Activated T-helper 1 cell treated with anti-CD3 and anti-CD28 coated beads, Interleukin-12 subunit alpha, Interleukin-12 subunit beta, Interleukin-2, Interleukin-4 antibody, amounts not matched to agents 30 ng/mL and 10 ng/mL and 1 ng/mL, durations not matched to agents 14 hours and 24 hours and 36 hours (primary cell): Measurements from ENCODE around the gene MFRP. TPM values are rescaled to one million over a fixed set of nuclear protein-coding genes. Genes with fewer than 3 reads are reported as not detected.

Experiments
- DNase-seq: peaks from one replicate; pipeline ENCODE4 v3.0.0; 2021; ENCODE audit warnings: low spot score
- H3K27ac Mint-ChIP-seq: one replicate; pipeline ENCODE4 v1.8.0; 2021; ENCODE audit warnings: mild to moderate bottlenecking, mixed read lengths
- H3K27me3 Mint-ChIP-seq: one replicate; pipeline ENCODE4 v1.8.0; 2022; ENCODE audit warnings: mild to moderate bottlenecking, moderate library complexity, mixed read lengths; ENCODE audit not compliant: insufficient read depth
- H3K36me3 Mint-ChIP-seq: one replicate; pipeline ENCODE4 v1.8.0; 2021; ENCODE audit warnings: low read depth, mixed read lengths
- H3K4me1 Mint-ChIP-seq: one replicate; pipeline ENCODE4 v1.8.0; 2021; ENCODE audit warnings: low read depth, mixed read lengths
- H3K4me3 Mint-ChIP-seq: one replicate; pipeline ENCODE4 v1.8.0; 2021; ENCODE audit warnings: mild to moderate bottlenecking, moderate library complexity, mixed read lengths
- H3K9me3 Mint-ChIP-seq: one replicate; pipeline ENCODE4 v1.8.0; 2021; ENCODE audit warnings: mixed read lengths
- intact Hi-C: fragments of 100-400 bp; cut with micrococcal nuclease; formaldehyde crosslinking; loops from one replicate; pipeline ENCODE4 v1.15.1; 2024
- total RNA-seq: library from RNA; stranded (reverse); gene quantifications from 2 replicates; pipeline ENCODE4 v1.2.3, GENCODE V29; 2022

Gene MFRP
- total RNA-seq, 1 donor from 2014 or later: not detected

DNA sequence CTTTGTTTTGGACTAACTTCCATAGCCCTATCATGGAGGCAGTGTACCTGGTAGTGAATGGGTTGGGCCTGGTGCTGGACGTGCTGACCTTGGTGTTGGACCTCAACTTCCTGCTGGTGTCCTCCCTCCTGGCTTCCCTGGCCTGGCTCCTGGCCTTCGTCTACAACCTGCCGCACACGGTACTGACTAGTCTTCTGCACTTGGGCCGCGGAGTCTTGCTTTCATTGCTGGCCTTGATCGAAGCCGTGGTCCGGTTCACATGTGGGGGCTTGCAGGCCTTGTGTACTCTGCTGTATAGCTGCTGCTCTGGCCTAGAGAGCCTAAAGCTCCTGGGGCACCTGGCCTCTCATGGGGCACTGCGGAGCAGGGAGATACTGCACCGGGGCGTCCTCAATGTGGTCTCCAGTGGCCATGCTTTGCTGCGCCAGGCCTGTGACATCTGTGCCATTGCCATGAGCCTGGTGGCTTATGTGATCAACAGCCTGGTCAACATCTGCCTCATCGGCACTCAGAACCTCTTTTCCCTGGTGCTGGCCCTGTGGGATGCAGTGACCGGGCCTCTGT is 11.3 kb downstream of the MFRP start:
- H3K4me1 Mint-ChIP-seq: peaks cover 53% of the 10 kb centered on the region

DNA sequence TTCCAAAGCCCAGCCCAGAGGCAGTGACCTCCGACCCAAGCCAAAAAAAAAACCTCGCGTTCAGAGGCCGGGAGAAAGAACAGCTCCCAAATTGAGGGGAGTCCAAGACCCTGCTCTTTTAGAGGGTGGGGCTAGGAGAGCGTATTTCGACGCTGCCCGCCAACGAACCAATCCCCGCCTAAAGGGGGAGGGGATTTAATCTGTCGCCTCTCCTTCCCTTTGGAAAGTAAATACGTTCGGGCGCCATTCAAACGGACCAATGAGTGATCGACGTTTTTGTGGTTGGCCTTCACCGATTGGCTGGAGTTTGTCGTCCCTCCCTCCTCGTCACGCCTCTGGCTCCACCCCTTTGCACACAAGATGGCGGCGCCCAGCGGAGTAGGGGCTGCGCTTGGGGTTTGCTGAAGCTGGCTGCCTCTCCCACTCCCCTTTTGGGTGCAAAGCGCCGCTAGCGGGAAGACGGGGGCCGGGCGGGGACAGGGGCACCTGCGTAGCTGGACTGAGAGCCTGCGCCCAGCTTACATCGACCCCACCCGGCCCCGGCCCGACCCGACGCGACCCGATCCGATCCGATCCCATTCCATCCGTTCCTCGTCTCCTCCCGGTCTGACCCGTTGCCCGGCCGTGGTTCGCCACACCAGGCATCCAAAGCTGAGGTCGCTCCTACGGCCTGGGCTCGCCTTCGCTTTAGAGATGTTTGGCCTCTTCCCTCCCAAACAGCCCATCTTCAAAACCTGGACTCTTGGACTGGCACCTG is 12.2 kb downstream of the MFRP start, which contains the start of gene RNF26:
RNF26 (plus strand) TSS at position 354 of the 757 bp plus-strand sequence. CDS start 596 bp downstream, outside the sequence.
- peak within 1 kb of the TSS; percentile 96 for H3K27ac Mint-ChIP-seq
- intact Hi-C loops: loop anchor here (1.0 kb wide), 4 partner anchors 13 to 239 kb away; partner anchors contain the start of genes CBL and HINFP
- H3K36me3 Mint-ChIP-seq: peaks cover 22% of the 10 kb centered on the region
- H3K4me1 Mint-ChIP-seq: peaks cover 53% of the 10 kb centered on the region
- H3K27me3 Mint-ChIP-seq: peaks cover 25% of the 10 kb centered on the region
- DNase-seq: peak; percentile 93
- H3K9me3 Mint-ChIP-seq: no peaks in the 10 kb centered on the region
- peak within 1 kb of the TSS; percentile 97 for H3K4me3 Mint-ChIP-seq

More for the DNA sequence above, 11.3 kb downstream of the MFRP start:
- Mint-ChIP-seq H3K4me3 (peak overlapping the region; percentile 97), H3K27ac (peak overlapping the region; percentile 96), H3K27me3 (peaks cover 21% of the 10 kb centered on the region), H3K36me3 (peaks cover 22% of the 10 kb centered on the region), H3K9me3 (no peaks in the 10 kb centered on the region)
- intact Hi-C loops: no loop called here
- DNase-seq: no peak

DNA sequence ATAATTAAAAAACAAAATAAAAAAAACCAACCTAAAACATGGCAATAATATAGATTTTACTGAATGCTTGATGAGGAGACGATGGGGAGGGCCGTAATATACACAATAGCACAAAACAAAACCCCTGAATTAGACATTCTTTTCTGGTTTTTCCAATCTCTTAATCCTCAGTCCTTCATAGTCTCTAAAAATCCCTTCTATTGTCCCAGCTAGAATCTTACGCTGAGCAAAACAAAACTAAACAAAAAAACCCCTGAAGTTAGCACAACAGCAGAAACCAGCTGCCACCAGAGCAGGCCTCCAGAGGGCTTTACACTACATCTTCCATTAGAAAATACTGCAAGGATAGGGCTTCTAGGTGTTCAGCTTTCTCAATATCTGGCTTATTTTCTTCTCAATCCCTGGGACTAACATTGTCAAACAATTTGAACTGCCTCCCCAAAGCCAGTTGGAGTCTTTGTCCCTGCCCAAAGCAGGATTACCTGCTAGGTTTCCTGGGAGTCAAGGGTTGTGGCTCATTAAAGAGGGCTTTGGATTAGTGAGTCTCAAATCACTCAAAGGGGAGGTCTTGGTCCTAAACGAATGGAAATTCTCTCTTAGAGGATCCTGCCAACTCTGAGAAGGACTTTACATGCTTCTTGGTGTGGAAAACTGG is 14.3 kb downstream of the MFRP start:
- intact Hi-C loops: no loop called here
- Mint-ChIP-seq H3K36me3 (peaks cover 10% of the 10 kb centered on the region), H3K27ac (peak overlapping the region; percentile 91), H3K9me3 (no peaks in the 10 kb centered on the region), H3K27me3 (peaks cover 24% of the 10 kb centered on the region), H3K4me1 (peaks cover 35% of the 10 kb centered on the region), H3K4me3 (peak overlapping the region; percentile 72)
- no peak for DNase-seq

DNA sequence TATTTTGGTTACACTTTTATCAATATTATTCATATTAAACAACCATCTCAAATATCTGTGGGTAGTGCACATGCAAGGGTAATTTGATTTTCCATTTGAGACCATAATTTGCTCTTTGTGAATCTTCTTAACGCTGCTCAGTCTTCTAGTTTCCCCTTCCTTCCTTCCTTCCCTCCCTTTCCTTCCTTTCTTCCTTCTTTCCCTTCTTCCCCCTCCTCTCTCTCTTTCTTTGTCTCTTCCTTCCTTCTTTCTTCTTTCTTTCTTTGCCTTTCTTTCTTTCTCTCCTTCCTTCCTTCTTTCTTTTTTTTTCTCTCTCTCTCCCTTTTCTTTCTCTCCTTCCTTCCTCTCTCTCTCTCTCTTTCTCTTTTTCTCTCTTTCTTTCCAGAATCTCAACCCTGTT is 16.3 kb downstream of the MFRP start:
- no peak overlapping the region for H3K4me3 Mint-ChIP-seq
- H3K36me3 Mint-ChIP-seq: no peaks in the 10 kb centered on the region
- peaks cover 24% of the 10 kb centered on the region for H3K27me3 Mint-ChIP-seq
- peaks cover 18% of the 10 kb centered on the region for H3K4me1 Mint-ChIP-seq
- H3K9me3 Mint-ChIP-seq: no peaks in the 10 kb centered on the region
- intact Hi-C loops: no loop called here
- no peak overlapping the region for H3K27ac Mint-ChIP-seq
- DNase-seq: no peak

GRCh38 chr11:119329320-119329719 is 17.2 kb downstream of the MFRP start:
- H3K27ac Mint-ChIP-seq: no peak overlapping the region
- DNase-seq: no peak
- peaks cover 14% of the 10 kb centered on the region for H3K4me1 Mint-ChIP-seq
- H3K27me3 Mint-ChIP-seq: peaks cover 24% of the 10 kb centered on the region
- H3K9me3 Mint-ChIP-seq: no peaks in the 10 kb centered on the region
- intact Hi-C loops: no loop called here
- no peak overlapping the region for H3K4me3 Mint-ChIP-seq
- H3K36me3 Mint-ChIP-seq: no peaks in the 10 kb centered on the region

GRCh38 chr11:119324189-119324588 is 22.3 kb downstream of the MFRP start:
- H3K9me3 Mint-ChIP-seq: no peaks in the 10 kb centered on the region
- H3K27ac Mint-ChIP-seq: no peak overlapping the region
- no peaks in the 10 kb centered on the region for H3K36me3 Mint-ChIP-seq
- intact Hi-C loops: loop anchor here (5.0 kb wide), 1 partner anchor 227 kb away; a partner anchor contains a TSS
- H3K4me1 Mint-ChIP-seq: peaks cover 23% of the 10 kb centered on the region
- DNase-seq: no peak
- no peak overlapping the region for H3K4me3 Mint-ChIP-seq
- peaks cover 12% of the 10 kb centered on the region for H3K27me3 Mint-ChIP-seq

DNA sequence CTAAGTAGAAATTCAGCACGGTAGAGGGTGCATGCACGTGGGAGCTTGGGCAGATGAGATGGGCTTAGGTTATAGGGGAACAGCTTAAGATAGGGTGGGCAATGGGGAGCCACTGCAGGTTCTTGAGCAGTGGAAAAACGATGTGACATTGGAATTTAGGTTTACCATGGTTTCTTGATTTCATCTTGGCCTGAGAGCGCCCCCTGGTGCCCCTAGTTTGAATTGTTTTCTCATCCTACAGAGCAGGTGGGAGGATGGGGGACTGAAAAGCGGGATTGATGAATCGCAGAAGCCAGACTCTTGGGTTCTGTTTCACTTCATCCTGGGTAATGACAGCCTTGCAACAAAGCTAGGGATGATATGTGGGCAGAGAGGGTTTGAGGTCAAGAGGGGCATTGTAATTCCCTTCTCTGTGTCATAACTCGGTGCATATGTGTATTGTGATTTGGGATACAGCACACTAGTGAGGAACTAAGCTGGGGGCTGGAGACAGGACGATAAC is 22.9 kb downstream of the MFRP start:
- Mint-ChIP-seq H3K4me3 (no peak overlapping the region), H3K27me3 (peaks cover 13% of the 10 kb centered on the region), H3K9me3 (no peaks in the 10 kb centered on the region), H3K36me3 (no peaks in the 10 kb centered on the region), H3K27ac (no peak overlapping the region), H3K4me1 (peaks cover 27% of the 10 kb centered on the region)
- intact Hi-C loops: loop anchor here (1.0 to 5.0 kb wide), 5 partner anchors 39 to 257 kb away; partner anchors contain the start of genes CBL and VPS11
- peak; percentile 64 for DNase-seq

DNA sequence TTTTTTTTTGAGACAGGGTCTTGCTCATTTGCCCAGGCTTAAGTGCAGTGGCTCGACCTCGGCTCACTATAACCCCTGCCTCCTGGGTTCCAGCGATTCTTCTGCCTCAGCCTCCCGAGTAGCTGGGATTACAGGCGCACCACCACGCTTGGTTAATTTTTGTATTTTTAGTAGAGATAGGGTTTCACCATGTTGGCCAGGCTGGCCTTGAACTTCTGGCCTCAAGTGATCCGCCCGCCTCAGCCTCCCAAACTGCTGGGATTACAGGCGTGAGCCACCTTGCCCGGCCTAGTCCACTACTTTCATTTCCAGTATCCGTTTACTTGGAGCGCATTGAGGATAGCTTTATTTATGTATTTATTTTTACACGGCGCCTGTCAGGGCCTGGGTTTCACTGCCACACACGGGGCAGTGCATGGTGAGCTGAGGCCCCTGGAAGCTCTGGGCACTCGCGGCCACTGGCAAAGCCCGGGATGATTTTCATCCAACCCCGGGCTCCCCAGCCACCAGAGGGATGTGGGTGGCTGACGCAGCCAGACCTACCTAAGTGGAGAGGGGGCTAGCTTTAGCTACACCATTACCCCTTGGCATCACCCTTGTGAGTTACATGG is 23.5 kb downstream of the MFRP start:
- DNase-seq: no peak
- no peak overlapping the region for H3K4me3 Mint-ChIP-seq
- H3K27me3 Mint-ChIP-seq: peaks cover 13% of the 10 kb centered on the region
- no peak overlapping the region for H3K27ac Mint-ChIP-seq
- no peaks in the 10 kb centered on the region for H3K9me3 Mint-ChIP-seq
- intact Hi-C loops: loop anchor here (1.0 to 5.0 kb wide), 5 partner anchors 39 to 256 kb away; partner anchors contain the start of genes CBL and VPS11
- no peaks in the 10 kb centered on the region for H3K36me3 Mint-ChIP-seq
- peaks cover 29% of the 10 kb centered on the region for H3K4me1 Mint-ChIP-seq

DNA sequence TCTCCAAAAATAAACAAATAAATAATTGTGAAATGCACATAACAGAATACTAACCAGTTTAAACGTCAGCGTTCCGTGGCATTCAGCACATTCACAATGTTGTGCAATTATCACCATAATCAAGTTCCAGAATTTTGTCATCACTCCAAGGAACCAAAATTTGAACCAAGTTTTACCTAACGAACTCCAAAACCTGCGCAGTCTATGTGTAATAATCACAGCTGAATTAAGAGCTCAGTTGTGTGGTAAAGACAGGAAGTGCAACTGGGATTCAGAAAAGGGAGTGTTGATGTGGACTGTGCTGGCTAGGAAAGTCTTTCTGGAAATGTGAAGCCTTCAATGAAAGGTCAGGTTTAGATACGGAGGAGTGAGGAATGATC is 24.2 kb downstream of the MFRP start:
- H3K27ac Mint-ChIP-seq: no peak overlapping the region
- no peak overlapping the region for H3K4me3 Mint-ChIP-seq
- DNase-seq: no peak

DNA sequence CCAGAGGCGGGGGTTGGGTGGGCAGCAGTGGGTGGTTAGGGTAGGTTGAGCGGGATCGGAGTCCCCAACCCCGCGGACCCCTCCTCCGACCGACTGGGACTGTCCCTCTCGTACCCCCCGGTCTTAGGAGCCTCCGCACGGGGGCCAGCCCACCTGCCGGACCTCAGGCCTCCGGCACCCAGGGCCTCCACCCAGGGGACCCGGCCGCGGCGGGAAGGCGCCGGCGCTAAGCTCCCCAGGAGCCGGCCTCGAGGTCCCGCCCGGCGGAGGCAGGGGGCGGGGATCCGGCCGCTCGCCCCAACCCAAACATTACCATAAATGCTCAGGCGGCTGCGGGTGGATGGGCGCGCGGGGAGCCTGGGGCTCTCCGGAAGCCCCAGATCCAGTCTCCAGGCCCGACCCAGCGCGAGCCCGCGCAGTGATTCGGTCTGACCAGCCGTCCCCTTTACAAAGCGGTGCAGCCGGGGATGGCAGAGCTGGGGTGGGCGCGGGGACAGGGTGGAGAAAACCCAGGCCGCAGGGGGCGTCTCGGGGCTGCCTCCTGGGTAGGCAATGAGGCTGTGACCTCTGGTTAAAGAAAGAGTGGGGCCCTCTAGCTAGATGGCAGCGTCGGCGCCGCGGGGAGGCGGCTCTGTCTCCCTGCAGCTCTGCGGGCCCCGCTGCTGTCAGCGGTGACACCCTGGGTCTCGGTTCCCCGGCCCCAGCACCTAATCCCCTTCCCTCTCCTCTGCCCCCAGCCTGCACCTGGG is 25.6 kb downstream of the MFRP start:
- Mint-ChIP-seq H3K27me3 (peaks cover 21% of the 10 kb centered on the region), H3K36me3 (no peaks in the 10 kb centered on the region), H3K4me1 (peaks cover 29% of the 10 kb centered on the region), H3K27ac (peak overlapping the region; percentile 81), H3K4me3 (peak overlapping the region; percentile 80), H3K9me3 (no peaks in the 10 kb centered on the region)
- peak; percentile 63 for DNase-seq
- intact Hi-C loops: loop anchor here (1.0 to 5.0 kb wide), 7 partner anchors 13 to 224 kb away; partner anchors contain the start of genes NLRX1 and RNF26

More for the DNA sequence above, 24.2 kb downstream of the MFRP start:
- no peaks in the 10 kb centered on the region for H3K9me3 Mint-ChIP-seq
- H3K36me3 Mint-ChIP-seq: no peaks in the 10 kb centered on the region
- peaks cover 19% of the 10 kb centered on the region for H3K27me3 Mint-ChIP-seq
- peaks cover 29% of the 10 kb centered on the region for H3K4me1 Mint-ChIP-seq
- intact Hi-C loops: loop anchor here (2.0 to 5.0 kb wide), 2 partner anchors 225 to 256 kb away; partner anchors contain the start of gene VPS11

GRCh38 chr11:119320240-119320775 is 26.2 kb downstream of the MFRP start:
- DNase-seq: no peak
- Mint-ChIP-seq H3K4me1 (peaks cover 29% of the 10 kb centered on the region), H3K36me3 (no peaks in the 10 kb centered on the region), H3K9me3 (no peaks in the 10 kb centered on the region), H3K27me3 (peaks cover 27% of the 10 kb centered on the region), H3K27ac (no peak overlapping the region), H3K4me3 (peak overlapping the region; percentile 84)
- intact Hi-C loops: loop anchor here (5.0 kb wide), 1 partner anchor 223 kb away; a partner anchor contains a TSS
